H1 (cell line): ENCODE measurements around the gene TMEM17. TPM values are rescaled to one million over a fixed set of nuclear protein-coding genes. Genes with fewer than 3 reads are reported as not detected.

Experiments used
- CTCF ChIA-PET: fragments of 300-600 bp; sonication (Branson Sonifier 250); formaldehyde crosslinking; loops from one replicate; lab custom pipeline; 2021; ENCODE audit not compliant: partially characterized antibody; lab: Charles Lee
- POLR2A ChIA-PET: fragments of 300-600 bp; sonication (Branson Sonifier 250); formaldehyde crosslinking; loops from one replicate; lab custom pipeline; 2021; ENCODE audit warnings: inconsistent platforms; ENCODE audit not compliant: partially characterized antibody; lab: Charles Lee
- DNase-seq, 2 experiments: peaks; one replicate each; pipeline versions ENCODE4 v3.0.0 to v3.0.0-alpha.2; 2010 to 2022; ENCODE audit warnings: low spot score in 2 of 2, low read depth in 1 of 2, mixed read lengths in 1 of 2
- FAIRE-seq: peaks from 2 replicates; lab custom pipeline; 2011; peaks lifted over from hg19 to GRCh38; lab: Jason Lieb, UNC
- H2AFZ ChIP-seq: 2 replicates; pipeline ENCODE4 v1.8.1; 2012; ENCODE audit warnings: low read length, inconsistent platforms
- H2AK5ac ChIP-seq: 2 replicates; pipeline ENCODE4 v1.6.1; 2013; ENCODE audit warnings: low read depth, low read length
- H2BK120ac ChIP-seq: replicated peaks from 2 replicates; pipeline ENCODE3; 2013; ENCODE audit warnings: low read depth, low read length, inconsistent platforms
- H2BK12ac ChIP-seq: 2 replicates; pipeline ENCODE4 v1.6.1; 2013; ENCODE audit warnings: low read depth, low read length
- H2BK15ac ChIP-seq: 2 replicates; pipeline ENCODE4 v1.6.1; 2013; ENCODE audit warnings: low read length
- H2BK20ac ChIP-seq: 2 replicates; pipeline ENCODE4 v1.6.1; 2013; ENCODE audit warnings: low read length
- H2BK5ac ChIP-seq: 2 replicates; pipeline ENCODE4 v1.6.1; 2013; ENCODE audit warnings: low read depth, low read length
- H3K14ac ChIP-seq: 2 replicates; pipeline ENCODE4 v1.6.1; 2013; ENCODE audit warnings: inconsistent platforms; ENCODE audit not compliant: insufficient read length
- H3K18ac ChIP-seq: 2 replicates; pipeline ENCODE4 v1.6.1; 2013; ENCODE audit warnings: low read length; ENCODE audit errors: extremely low read depth
- H3K23ac ChIP-seq: 2 replicates; pipeline ENCODE4 v1.6.1; 2013; ENCODE audit warnings: inconsistent platforms; ENCODE audit not compliant: insufficient read length
- H3K23me2 ChIP-seq: 2 replicates; pipeline ENCODE4 v1.6.1; 2013; ENCODE audit warnings: low read depth, low read length
- H3K27ac ChIP-seq: 2 replicates; pipeline ENCODE4 v1.6.1; 2011; ENCODE audit warnings: low read depth, low read length, inconsistent platforms
- H3K27me3 ChIP-seq, 4 experiments: replicated peaks in 1 of 4; 1 replicate in 1 of 4; 2 replicates in 3 of 4; pipeline versions ENCODE4 v1.6.1 to v1.8.1; 2011 to 2013; ENCODE audit warnings: low read length in 3 of 4, mild to moderate bottlenecking in 3 of 4, inconsistent platforms in 2 of 4, mixed read lengths in 2 of 4, moderate library complexity in 1 of 4; ENCODE audit not compliant: control insufficient read depth in 3 of 4, insufficient read depth in 3 of 4; ENCODE audit errors: extremely low read depth in 1 of 4
- H3K36me3 ChIP-seq, 4 experiments: 2 replicates each; pipeline versions ENCODE4 v1.6.1 to v1.8.1; 2011 to 2013; ENCODE audit warnings: mild to moderate bottlenecking in 4 of 4, low read length in 3 of 4, moderate library complexity in 2 of 4, control low read depth in 1 of 4, inconsistent platforms in 1 of 4; ENCODE audit not compliant: insufficient read depth in 4 of 4, control insufficient read depth in 2 of 4
- H3K4ac ChIP-seq: replicated peaks from 2 replicates; pipeline ENCODE3; 2013; ENCODE audit warnings: low read length, low read depth, mixed read lengths, inconsistent platforms; ENCODE audit not compliant: insufficient read length
- H3K4me1 ChIP-seq, 4 experiments: replicated peaks in 1 of 4; 1 replicate in 1 of 4; 2 replicates in 3 of 4; pipeline versions ENCODE4 v1.6.1 to v1.8.1; 2011 to 2013; ENCODE audit warnings: low read length in 3 of 4, inconsistent platforms in 2 of 4, mixed read lengths in 1 of 4; ENCODE audit not compliant: insufficient read depth in 4 of 4, control insufficient read depth in 3 of 4
- H3K4me2 ChIP-seq, 2 experiments: 2 replicates each; pipeline versions ENCODE4 v1.6.1 to v1.8.1; 2011 to 2013; ENCODE audit warnings: low read depth in 2 of 2, low read length in 2 of 2, control low read depth in 1 of 2, inconsistent platforms in 1 of 2, mild to moderate bottlenecking in 1 of 2; ENCODE audit not compliant: insufficient read depth in 1 of 2
- H3K4me3 ChIP-seq, 4 experiments: fragments of 200-600, 300-600 bp in 1 of 4; sonication (generic), shearing (Covaris generic), sonication (Bioruptor Twin) in 1 of 4; 2 replicates each; pipeline versions ENCODE4 v1.5.1 to v1.8.1; 2011 to 2016; ENCODE audit warnings: low read length in 4 of 4, low read depth in 3 of 4, control low read depth in 2 of 4, inconsistent platforms in 2 of 4, mild to moderate bottlenecking in 2 of 4, mixed read lengths in 1 of 4, moderate library complexity in 1 of 4; ENCODE audit not compliant: insufficient read depth in 2 of 4; ENCODE audit errors: extremely low read depth in 1 of 4
- H3K56ac ChIP-seq: replicated peaks from 2 replicates; pipeline ENCODE3; 2013; ENCODE audit warnings: low read depth, mild to moderate bottlenecking, mixed read lengths, low read length, inconsistent platforms; ENCODE audit not compliant: insufficient read length
- H3K79me1 ChIP-seq: 2 replicates; pipeline ENCODE4 v1.6.1; 2013; ENCODE audit warnings: low read depth, low read length, control low read depth
- H3K79me2 ChIP-seq, 2 experiments: 2 replicates each; pipeline versions ENCODE4 v1.6.1 to v1.8.1; 2012 to 2013; ENCODE audit warnings: low read length in 2 of 2, mild to moderate bottlenecking in 2 of 2, inconsistent platforms in 1 of 2; ENCODE audit not compliant: insufficient read depth in 2 of 2, control insufficient read depth in 1 of 2
- H3K9ac ChIP-seq, 4 experiments: replicated peaks in 1 of 4; 1 replicate in 1 of 4; 2 replicates in 3 of 4; pipeline versions ENCODE4 v1.6.1 to v1.8.1; 2011 to 2013; ENCODE audit warnings: low read depth in 3 of 4, low read length in 3 of 4, control low read depth in 2 of 4, mild to moderate bottlenecking in 2 of 4, moderate library complexity in 2 of 4, inconsistent platforms in 1 of 4; ENCODE audit errors: extremely low read depth in 1 of 4
- H3K9me3 ChIP-seq, 2 experiments: 2 replicates each; pipeline versions ENCODE4 v1.6.1 to v1.8.1; 2012 to 2013; ENCODE audit warnings: mild to moderate bottlenecking in 2 of 2, moderate library complexity in 2 of 2, control low read depth in 1 of 2, inconsistent platforms in 1 of 2, low read depth in 1 of 2, low read length in 1 of 2, mixed read lengths in 1 of 2; ENCODE audit not compliant: insufficient read depth in 2 of 2
- H4K20me1 ChIP-seq, 2 experiments: replicated peaks in 1 of 2; 2 replicates each; pipeline versions ENCODE3 to v1.8.1; 2011 to 2013; ENCODE audit warnings: inconsistent platforms in 2 of 2, low read length in 2 of 2, mild to moderate bottlenecking in 1 of 2; ENCODE audit not compliant: insufficient read depth in 2 of 2, control insufficient read depth in 1 of 2
- H4K5ac ChIP-seq: 2 replicates; pipeline ENCODE4 v1.6.1; 2013; ENCODE audit warnings: low read length, low read depth, mixed read lengths, inconsistent platforms; ENCODE audit not compliant: insufficient read length
- H4K8ac ChIP-seq: 2 replicates; pipeline ENCODE4 v1.8.0; 2013; ENCODE audit warnings: mild to moderate bottlenecking, moderate library complexity, low read length, inconsistent platforms; ENCODE audit not compliant: insufficient read depth; ENCODE audit errors: extremely low read depth
- H4K91ac ChIP-seq: replicated peaks from 2 replicates; pipeline ENCODE3; 2013; ENCODE audit warnings: low read length, mixed read lengths, inconsistent platforms; ENCODE audit not compliant: insufficient read length
- BCL11A ChIP-seq, 2 experiments: IDR thresholded peaks; one replicate each; pipeline ENCODE4 v1.6.1; 2011; ENCODE audit warnings: low read depth in 2 of 2, low read length in 2 of 2, mild to moderate bottlenecking in 2 of 2
- BRCA1 ChIP-seq: IDR thresholded peaks from 2 replicates; pipeline ENCODE4 v1.6.1; 2012; ENCODE audit warnings: low read depth, low read length, improper control_type of control experiment
- CBX5 ChIP-seq: fragments of 300-800, 300-1000 bp; sonication (generic); IDR thresholded peaks from 2 replicates; pipeline ENCODE4 v1.7.1; 2016; ENCODE audit warnings: antibody characterized with exemption, low read length, low read depth
- NRF1 ChIP-seq: IDR thresholded peaks from 2 replicates; pipeline ENCODE4 v1.6.1; 2011; ENCODE audit warnings: mild to moderate bottlenecking, low read depth, low read length, improper control_type of control experiment
- POU5F1 ChIP-seq: IDR thresholded peaks from 2 replicates; pipeline ENCODE4 v1.6.1; 2011; ENCODE audit warnings: low read depth, mild to moderate bottlenecking, low read length, moderate library complexity
- SIN3A ChIP-seq, 2 experiments: IDR thresholded peaks in 1 of 2; conservative IDR thresholded peaks in 1 of 2; 2 replicates each; pipeline ENCODE4 v1.6.1; 2011 to 2012; ENCODE audit warnings: low read length in 2 of 2, improper control_type of control experiment in 1 of 2, low read depth in 1 of 2, mild to moderate bottlenecking in 1 of 2
- SIX5 ChIP-seq: IDR thresholded peaks from 2 replicates; pipeline ENCODE4 v1.6.1; 2011; ENCODE audit warnings: mild to moderate bottlenecking, low read depth, low read length
- SP2 ChIP-seq: IDR thresholded peaks from 2 replicates; pipeline ENCODE4 v1.6.1; 2012; ENCODE audit warnings: mild to moderate bottlenecking, low read length, inconsistent platforms
- SUZ12 ChIP-seq: fragments of 200-600 bp; sonication (generic); IDR thresholded peaks from 2 replicates; pipeline ENCODE4 v1.6.1; 2012; ENCODE audit warnings: mild to moderate bottlenecking, inconsistent platforms, low read length, moderate library complexity, mixed read lengths
- USF2 ChIP-seq: IDR thresholded peaks from 2 replicates; pipeline ENCODE4 v1.6.1; 2011; ENCODE audit warnings: low read length, improper control_type of control experiment
- ZNF274 ChIP-seq: IDR thresholded peaks from 2 replicates; pipeline ENCODE4 v1.7.0; 2012; ENCODE audit warnings: low read length, borderline replicate concordance; ENCODE audit errors: extremely low read depth
- WGBS, 2 experiments: shearing (Covaris generic) in 1 of 2; methylation state at CpG; one replicate each; pipeline versions ENCODE4 v1.1.6 to v1.1.7; 2013 to 2015; ENCODE audit warnings: low lambda C conversion rate in 2 of 2, mixed read lengths in 2 of 2, inconsistent platforms in 1 of 2, low coverage in 1 of 2, missing lambda C conversion rate in 1 of 2; ENCODE audit not compliant: insufficient replicate concordance in 2 of 2, insufficient coverage in 1 of 2, insufficient read length in 1 of 2; ENCODE audit errors: extremely low coverage in 1 of 2, missing lambda C conversion rate in 1 of 2; 5-methylcytosine and 5-hydroxymethylcytosine counted together
- polyA plus RNA-seq, 7 experiments: library from polyadenylated mRNA; depleted of rRNA in 3 of 7; stranded (reverse) in 5 of 7; unstranded in 2 of 7; fragments of >200 nt in 5 of 7; fragments of 200-250 nt in 2 of 7; gene quantifications; 1 replicate in 5 of 7; 2 replicates in 1 of 7; 4 replicates in 1 of 7; pipeline versions ENCODE4 v1.2.1 to v1.2.3, GENCODE V29; 2011 to 2013; ENCODE audit warnings: missing spikeins in 2 of 7, mixed read lengths in 2 of 7
- total RNA-seq: library from RNA; stranded (reverse); fragmentation: NEBNext Ultra II Directional; extraction: Animal tissue kit (Norgen Biotek cat#: 25700); gene quantifications from 2 replicates; pipeline ENCODE4 v1.2.1, GENCODE V29; 2021

Gene TMEM17
- total and polyA plus RNA-seq, 2 of the 8 experiments (the other 6 are each of a cell fraction or from before 2014, with no cell fraction given): 0.69 to 1.2 TPM

- DNase-seq (no peak), FAIRE-seq (no peak)
- no peak overlapping the region for H3K23ac ChIP-seq
- H4K20me1 ChIP-seq: no peaks in the 10 kb centered on the region
- no peak overlapping the region for H3K56ac ChIP-seq
- ChIA-PET CTCF (interaction anchor here (1.7 to 1.8 kb wide), 2 partner anchors 11 to 20 kb away, joined by 3 to 4 read pairs; no protein-coding TSS in a partner anchor), POLR2A (no interaction called here)
- no peak overlapping the region for H3K4ac ChIP-seq
- H3K23me2 ChIP-seq: no peaks in the 10 kb centered on the region
- H3K4me3 ChIP-seq: no peak overlapping the region
- H3K27ac ChIP-seq: no peak overlapping the region
- H2BK20ac ChIP-seq: no peak overlapping the region
- no peak overlapping the region for H3K18ac ChIP-seq
- no peaks in the 10 kb centered on the region for H3K27me3 ChIP-seq
- no peak for TF ChIP-seq SUZ12
- no peak for TF ChIP-seq SIX5
- TF ChIP-seq NRF1: no peak
- no peak for TF ChIP-seq SP2
- no peak for TF ChIP-seq USF2
- TF ChIP-seq CBX5: no peak
- no peak for TF ChIP-seq POU5F1
- TF ChIP-seq ZNF274: no peak
- TF ChIP-seq BCL11A (IDR thresholded peaks at IDR 0.05; ENCODE audit: low read depth in 2 of 2, low read length in 2 of 2): no peak
- no peak for TF ChIP-seq BRCA1
- TF ChIP-seq SIN3A (conservative IDR thresholded peaks at IDR 0.05 in 1 of 2, IDR thresholded peaks at IDR 0.05 in 1 of 2; ENCODE audit: low read depth in 1 of 2, low read length in 2 of 2): no peak
- H2BK5ac ChIP-seq: no peak overlapping the region
- H2BK120ac ChIP-seq: no peak overlapping the region
- 70% methylated on average over 3 of the region's 3 CpGs; no CpG with 5 or more reads in 1 of the 2 experiments for WGBS, 2 experiments
- H3K4me1 ChIP-seq: no peaks in the 10 kb centered on the region
- H3K79me2 ChIP-seq: no peaks in the 10 kb centered on the region
- H3K14ac ChIP-seq: no peak overlapping the region
- no peak overlapping the region for H2BK15ac ChIP-seq
- H2BK12ac ChIP-seq: no peak overlapping the region
- no peak overlapping the region for H3K9ac ChIP-seq
- no peak overlapping the region for H4K8ac ChIP-seq
- no peak overlapping the region for H4K5ac ChIP-seq
- H3K36me3 ChIP-seq: no peaks in the 10 kb centered on the region
- H3K9me3 ChIP-seq: no peaks in the 10 kb centered on the region
- H3K79me1 ChIP-seq: no peaks in the 10 kb centered on the region
- no peak overlapping the region for H2AK5ac ChIP-seq
- H4K91ac ChIP-seq: no peak overlapping the region
- no peak overlapping the region for H2AFZ ChIP-seq
- H3K4me2 ChIP-seq: no peak overlapping the region
These were observed 41.9 kb upstream of the TMEM17 start for GRCh38 chr2:62547854-62548253.
